ENCODE results near the gene FOXR1.
A peak's percentile ranks its signal among the peaks of the same experiment; 100 is the strongest.
"Not testable (repeated sequence)": the region's sequence is repeated elsewhere in the genome, so short reads cannot be mapped to it uniquely, and the experiment has no call there.

The FOXR1 gene

DNA sequence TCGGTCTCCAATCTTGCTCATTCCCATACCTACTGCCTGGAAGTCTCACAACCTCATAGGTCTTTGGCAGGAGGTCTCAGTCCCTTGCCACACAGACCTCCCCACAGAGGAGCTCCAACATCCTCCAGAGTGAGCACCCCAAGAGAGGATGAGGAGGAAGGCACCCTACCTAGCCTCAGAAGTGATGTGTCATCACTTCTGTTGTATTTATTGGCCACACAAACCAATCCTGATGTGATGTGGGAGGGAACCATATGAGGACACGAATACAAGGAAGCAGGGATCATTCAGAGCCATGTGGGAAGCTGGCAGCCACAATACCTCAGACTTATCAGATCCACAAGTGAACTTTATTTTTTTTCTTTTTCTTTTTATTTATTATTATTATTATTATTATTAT, 24.5 kb upstream of the FOXR1 start:
- DNase-seq (ENCODE audit: low read depth, low spot score), result no peak

DNA sequence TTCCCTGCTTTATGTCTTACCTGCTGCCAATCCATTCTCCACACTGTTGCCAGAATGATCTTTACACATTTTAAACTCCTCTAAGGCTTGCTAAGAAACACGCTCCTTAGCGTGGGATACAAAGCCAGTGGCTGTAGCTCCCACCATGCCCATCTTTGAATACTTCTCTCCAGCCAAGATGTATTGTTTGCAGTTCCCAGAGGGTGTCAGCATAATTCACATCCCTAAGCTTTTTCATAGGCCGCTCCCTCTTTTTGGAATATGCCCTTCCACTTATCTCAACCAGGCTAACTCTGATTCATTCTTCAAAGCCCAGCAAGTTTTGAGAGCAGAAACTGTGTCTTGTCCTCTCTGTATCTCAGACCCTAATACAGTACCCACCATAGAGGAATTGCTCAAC, 23.6 kb upstream of the FOXR1 start:
- DNase-seq (ENCODE audit: low read depth, low spot score), result no peak

DNA sequence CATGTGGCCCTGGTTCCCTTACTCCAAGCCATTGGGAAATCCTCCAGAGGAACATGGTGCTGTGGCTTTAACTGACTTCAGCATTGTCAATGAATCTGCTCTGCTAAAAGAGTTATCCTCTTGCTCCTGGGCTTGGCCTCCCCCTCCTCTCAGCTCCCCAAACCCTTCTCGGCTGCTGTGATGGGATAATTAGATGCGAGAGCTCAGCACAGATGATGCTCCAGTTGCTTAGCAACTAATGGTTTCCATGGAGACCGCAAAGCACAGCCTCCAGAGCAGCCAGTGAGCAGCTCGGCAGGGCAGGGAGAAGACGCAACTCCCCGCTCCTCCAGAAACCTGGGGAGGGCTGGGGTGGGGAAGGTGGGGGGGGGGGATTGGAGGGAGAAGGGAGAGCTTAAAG, 18.3 kb upstream of the FOXR1 start:
- DNase-seq (ENCODE audit: low read depth, low spot score), result no peak

DNA sequence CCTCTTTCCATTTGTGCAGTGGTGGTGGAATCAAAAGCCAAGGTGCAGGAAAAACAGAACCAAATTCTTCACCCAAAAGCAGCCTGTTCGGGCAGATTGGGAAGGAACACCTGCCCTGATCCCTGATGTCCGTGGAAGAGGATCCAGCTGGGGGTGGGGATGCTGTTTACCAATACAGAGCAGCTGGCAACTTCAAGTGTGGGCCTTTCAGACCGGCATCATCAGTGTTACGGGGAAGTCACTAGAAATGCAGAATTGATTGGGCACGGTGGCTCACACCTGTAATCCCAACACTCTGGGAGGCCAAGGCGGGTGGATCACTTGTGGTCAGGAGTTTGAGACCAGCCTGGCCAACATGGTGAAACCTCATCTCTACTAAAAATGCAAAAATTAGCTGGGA, 17.6 kb upstream of the FOXR1 start:
- DNase-seq (ENCODE audit: low read depth, low spot score), result not testable (repeated sequence)

DNA sequence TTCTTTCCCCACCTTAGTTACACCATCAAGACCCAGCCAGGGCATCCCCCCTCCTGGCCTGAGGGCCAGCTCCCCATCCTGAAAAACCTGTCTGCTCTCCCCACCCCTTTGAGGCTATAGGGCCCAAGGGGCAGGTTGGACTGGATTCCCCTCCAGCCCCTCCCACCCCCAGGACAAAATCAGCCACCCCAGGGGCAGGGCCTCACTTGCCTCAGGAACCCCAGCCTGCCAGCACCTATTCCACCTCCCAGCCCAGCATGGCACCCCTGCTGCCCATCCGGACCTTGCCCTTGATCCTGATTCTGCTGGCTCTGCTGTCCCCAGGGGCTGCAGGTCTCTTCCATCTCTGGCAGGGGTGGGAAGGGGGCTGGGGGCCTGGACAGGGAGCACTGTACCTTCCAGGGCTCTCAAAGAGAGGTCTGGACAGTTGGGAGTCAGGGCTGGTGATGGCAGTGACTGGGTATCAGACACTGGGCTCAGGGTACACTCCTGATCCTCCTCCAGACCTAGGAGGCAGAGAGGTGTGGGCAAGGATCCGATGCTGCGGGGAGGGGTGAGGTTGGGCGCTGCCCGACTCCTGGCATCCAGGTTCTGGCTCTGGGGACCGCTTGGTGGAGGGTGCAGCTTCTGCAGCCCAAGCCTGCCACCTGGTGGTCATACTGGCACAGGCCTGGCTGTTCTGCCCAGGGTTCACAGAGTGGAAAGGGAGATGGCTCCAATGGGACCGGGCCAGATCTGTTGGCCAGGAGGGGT, 15.3 kb upstream of the FOXR1 start, which contains the start of gene UPK2:
Gene UPK2 (plus strand): TSS at position 205 of the 753 bp plus-strand sequence. CDS start 53 bp downstream, at position 258.
- DNase-seq (ENCODE audit: low read depth, low spot score), result peak; percentile 30

DNA sequence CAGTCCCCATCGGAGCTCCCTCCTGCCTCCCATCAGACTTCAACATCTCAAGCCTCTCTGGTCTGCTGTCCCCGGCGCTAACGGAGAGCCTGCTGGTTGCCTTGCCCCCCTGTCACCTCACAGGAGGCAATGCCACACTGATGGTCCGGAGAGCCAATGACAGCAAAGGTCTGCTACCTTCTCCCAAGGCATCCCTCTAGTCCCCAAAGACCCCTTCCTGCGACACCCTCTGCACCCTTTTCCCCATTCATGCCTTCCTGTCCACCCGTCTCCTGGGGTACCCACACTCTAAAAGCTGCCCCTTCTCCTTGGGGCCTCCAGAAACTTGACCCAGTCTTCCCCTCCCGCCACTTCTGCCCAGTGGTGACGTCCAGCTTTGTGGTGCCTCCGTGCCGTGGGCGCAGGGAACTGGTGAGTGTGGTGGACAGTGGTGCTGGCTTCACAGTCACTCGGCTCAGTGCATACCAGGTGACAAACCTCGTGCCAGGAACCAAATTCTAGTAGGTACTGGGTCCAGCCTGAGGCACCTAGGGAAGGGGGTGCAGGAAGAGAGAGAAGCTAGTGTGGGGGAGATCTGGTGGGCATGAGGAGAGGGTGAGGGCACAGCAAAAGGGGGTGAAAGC, 14.6 kb upstream of the FOXR1 start:
- no peak for DNase-seq (ENCODE audit: low read depth, low spot score)

DNA sequence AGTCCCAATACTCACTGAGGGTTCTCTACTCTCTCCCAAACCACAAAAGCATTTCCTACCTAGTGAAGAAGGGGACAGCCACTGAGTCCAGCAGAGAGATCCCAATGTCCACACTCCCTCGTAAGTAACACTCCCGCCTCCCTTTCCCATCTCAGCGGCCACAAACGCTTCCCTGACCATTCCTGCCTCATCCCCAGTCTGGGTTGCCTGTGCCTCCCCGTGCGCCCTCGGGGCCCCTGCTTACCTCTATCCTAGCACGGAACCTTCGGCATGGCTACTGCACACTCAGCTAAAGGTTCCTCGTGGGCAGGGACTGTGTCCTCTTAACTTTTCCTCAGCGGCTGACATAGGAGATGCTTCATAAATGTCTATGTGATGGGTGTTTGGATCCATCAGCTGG, 14.0 kb upstream of the FOXR1 start:
- DNase-seq (ENCODE audit: low read depth, low spot score), result no peak

DNA sequence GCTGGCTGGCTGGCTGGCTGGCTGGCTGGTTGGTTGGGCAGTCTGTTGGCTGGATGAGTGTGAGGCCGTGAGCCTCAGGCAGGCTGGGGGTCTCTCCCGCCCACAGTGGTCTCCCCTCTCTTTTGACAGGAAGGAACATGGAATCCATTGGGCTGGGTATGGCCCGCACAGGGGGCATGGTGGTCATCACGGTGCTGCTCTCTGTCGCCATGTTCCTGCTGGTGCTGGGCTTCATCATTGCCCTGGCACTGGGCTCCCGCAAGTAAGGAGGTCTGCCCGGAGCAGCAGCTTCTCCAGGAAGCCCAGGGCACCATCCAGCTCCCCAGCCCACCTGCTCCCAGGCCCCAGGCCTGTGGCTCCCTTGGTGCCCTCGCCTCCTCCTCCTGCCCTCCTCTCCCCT, 13.6 kb upstream of the FOXR1 start:
- DNase-seq (ENCODE audit: low read depth, low spot score), result no peak

DNA sequence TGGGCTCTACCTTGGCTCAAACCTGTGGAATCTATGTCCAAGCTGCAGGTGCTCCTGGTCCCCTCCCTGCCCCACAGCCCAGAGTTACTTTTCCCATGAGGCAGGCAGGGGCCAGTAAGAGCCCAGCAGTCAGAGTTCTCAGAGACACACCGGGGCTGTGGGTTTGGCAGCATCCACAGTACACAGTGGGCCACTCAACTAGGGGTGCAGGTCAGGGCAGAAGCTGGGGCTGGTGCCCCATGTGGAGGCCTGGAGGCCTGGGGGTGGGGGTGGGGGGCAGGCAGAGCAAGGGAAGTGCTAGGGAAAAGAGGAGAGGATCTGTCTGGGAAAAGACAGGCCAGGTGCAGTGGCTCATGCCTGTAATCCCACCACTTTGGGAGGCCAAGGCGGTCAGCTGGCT, 13.0 kb upstream of the FOXR1 start:
- DNase-seq (ENCODE audit: low read depth, low spot score), result no peak

DNA sequence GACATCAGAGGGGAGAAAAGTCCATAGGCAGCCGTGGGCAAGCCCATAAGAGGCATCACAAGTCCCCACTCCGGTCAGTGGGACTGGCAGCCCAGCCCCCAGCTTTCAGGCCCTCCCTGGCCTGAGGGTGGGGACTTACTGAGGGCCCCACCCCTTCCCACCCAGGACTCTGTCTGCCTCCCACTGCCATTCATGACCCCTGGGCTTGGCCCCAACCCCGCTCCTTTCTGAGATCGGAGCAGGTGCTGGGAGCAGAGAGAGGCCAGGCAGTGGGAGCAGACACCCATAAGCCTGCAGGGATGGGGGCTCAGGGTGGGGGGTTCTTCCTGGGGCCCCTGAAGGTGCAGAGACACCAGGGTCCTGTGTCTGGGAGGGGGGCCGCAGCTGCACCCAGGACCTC, 10.4 kb upstream of the FOXR1 start:
- DNase-seq (ENCODE audit: low read depth, low spot score), result no peak

DNA sequence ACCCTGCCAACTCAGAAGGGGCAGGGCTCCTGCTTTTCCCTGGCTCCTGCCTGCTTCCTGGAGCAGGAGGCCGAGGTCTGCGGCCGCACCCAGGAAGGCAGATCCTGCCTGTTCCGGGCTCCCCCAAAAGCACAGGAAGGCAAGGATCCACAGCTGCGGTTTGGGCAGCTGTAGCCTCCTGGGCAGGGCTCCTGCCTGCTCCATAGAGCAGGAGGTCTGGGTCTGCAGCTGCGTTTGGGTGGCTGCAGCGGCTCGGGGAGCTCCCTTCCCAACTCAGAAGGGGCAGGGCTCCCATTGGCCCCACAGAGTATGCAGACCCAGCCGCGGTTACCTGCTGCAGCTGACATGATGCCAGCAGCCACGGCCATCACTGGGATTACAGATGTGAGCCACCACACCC, 10.0 kb upstream of the FOXR1 start:
- DNase-seq (ENCODE audit: low read depth, low spot score), result no peak

DNA sequence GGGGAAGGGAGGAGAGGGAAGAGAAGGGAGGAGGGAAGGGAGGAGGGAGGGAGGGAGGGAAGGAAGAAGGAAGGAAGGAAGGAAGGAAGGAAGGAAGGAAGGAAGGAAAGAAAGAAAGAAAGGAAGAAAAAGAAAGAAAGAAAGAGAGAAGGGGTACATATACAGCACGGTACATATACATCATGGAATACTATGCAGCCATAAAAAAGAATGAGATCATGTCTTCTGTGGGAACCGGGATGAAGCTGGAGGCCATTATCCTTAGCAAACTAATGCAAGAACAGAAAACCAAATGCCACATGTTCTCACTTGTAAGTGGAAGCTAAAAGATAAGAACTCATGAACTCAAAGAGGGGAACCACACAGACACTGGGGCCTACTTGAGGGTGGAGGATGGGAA, 2.1 kb upstream of the FOXR1 start:
- DNase-seq (ENCODE audit: low read depth, low spot score), result not testable (repeated sequence)

DNA sequence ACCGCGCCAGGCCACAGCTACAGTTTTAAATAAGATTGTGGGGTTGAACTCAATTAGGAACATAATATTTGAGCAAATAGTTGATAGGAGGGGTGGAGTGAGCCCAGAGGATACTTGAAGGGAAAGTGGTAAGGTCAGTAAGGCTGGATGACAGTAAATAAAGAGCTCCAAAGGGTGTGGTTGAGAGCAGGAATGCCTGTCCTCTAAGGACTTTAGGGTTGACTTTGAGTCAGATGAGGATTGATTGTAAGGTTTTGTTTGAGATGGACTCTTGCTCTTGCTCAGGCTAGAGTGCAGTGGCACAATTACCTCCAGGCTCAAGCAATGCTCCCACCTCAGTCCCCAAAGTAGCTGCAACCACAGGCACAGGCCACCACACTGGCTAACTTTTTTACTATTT, 2.4 kb downstream of the FOXR1 start:
- DNase-seq (ENCODE audit: low read depth, low spot score), result no peak

DNA sequence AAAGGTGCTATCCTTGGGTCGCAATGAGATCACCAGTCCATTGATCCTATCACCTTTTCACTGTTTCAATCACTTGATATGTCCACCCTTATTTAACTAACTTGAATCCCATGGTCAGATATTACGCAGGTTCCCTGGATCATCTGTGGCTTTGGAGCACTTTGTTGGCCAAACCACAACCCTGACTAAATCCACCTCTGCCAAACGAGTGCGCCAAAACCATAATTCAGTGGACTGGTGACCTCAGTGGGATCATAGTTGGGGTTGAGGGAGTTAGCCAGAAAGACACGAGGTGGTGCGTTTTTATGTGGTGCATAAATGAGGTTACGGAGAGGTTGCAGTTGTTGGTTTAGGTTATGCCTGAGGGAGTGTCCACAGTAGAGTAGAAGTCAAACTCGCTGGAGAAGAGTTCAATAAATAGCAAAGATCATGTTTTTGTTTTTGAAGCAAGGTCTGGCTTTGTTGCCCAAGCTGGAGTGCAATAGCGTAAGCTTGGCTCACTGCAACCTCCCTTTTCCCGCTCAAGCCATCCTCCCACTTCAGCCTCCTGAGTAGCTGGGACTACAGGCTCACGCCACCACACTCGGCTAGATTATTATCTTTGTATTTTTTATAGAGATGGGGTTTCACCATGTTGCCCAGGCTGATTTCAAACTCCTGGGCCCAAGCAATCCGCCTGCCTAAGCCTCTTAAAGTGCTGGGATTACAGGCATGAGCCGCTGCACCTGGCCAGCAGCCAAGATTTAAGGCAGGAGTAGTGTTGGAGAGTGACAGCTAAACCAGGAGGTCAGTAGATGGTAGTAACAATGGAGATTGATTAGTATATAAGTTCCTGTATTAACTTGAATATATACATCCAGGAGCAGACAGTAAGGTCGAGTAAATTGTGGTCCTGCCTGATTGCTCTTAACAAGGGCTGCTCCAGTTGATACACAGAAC, 4.5 kb downstream of the FOXR1 start:
- no peak for DNase-seq (ENCODE audit: low read depth, low spot score)

DNA sequence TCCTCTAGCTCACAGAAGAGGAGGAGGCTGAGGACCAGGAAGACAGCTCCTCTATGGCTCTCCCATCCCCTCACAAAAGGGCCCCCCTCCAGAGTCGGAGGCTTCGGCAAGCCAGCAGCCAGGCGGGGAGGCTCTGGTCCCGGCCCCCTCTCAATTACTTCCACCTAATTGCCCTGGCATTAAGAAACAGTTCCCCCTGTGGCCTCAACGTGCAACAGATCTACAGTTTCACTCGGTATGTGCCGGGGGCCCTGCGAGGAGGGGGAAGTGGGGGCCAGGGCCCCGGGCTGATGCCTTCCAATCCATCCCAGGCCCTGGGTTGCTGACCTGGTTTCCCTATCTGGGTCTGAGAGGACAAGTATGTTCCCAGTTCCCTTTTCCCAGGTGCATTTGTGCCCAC, 7.9 kb downstream of the FOXR1 start:
- no peak for DNase-seq (ENCODE audit: low read depth, low spot score)

DNA sequence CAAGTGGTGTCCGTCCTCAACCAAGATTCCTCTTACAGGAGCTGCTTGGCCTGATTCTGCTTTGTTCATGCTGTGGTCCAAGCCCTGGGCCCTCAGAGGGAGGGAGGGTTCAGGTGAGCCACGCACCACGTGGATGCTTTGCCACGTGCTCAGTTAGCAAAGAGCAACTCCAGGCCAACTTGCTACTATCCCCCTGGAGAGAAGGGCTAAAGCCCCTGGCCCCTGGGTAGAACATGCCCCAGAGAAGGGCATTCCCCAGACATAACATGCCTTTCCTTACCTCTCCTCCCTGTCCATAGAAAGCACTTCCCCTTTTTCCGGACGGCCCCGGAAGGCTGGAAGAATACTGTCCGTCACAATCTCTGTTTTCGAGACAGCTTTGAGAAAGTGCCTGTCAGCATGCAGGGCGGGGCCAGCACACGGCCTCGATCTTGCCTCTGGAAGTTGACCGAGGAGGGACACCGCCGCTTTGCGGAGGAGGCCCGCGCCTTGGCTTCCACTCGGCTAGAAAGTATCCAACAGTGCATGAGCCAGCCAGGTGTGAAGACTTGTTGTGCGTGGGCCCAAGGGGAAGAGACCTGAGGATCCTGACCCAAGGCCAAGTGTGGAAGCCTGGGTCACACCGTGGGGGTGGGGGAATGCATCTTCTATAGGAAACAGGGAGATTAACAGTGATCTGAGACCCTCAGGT, 8.8 kb downstream of the FOXR1 start:
- DNase-seq (ENCODE audit: low read depth, low spot score), result no peak

DNA sequence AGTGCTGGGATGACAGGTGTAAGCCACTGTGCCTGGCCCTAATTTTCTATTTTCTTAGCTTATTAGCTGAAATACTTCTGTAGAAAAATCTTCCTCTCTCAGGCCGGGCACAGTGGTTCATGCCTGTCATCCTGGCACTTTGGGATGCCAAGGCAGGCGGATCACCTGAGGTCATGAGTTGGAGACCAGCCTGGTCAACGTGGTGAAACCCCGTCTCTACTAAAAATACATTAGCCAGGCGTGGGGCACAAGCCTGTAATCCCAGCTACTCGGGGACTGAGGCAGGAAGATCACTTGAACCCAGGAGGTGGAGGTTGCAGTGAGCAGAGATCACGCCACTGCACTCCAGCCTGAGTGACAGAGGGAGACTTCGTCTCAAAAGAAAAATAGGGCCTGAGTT, 12.8 kb downstream of the FOXR1 start:
- not testable (repeated sequence) for DNase-seq (ENCODE audit: low read depth, low spot score)

DNA sequence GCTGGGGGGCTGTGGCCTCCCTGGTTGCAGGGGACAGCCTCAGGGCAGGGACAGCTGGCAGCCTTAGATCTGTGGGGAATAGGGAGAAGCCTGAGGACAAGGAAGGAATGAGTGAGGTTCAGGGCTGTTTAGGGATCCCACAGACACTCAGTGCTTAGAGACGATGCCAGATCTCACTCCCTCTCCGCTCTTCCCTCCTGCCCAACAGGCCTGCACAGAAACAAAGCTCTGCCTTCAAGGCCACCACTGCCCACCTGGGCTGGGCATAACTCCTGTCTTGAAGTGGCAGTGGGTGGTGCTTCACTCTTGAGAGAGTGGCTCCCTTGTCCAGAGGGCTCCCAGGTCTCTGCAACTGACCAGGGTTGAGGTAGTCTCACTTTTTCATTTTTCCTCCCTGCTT, 13.3 kb downstream of the FOXR1 start:
- no peak for DNase-seq (ENCODE audit: low read depth, low spot score)

DNA sequence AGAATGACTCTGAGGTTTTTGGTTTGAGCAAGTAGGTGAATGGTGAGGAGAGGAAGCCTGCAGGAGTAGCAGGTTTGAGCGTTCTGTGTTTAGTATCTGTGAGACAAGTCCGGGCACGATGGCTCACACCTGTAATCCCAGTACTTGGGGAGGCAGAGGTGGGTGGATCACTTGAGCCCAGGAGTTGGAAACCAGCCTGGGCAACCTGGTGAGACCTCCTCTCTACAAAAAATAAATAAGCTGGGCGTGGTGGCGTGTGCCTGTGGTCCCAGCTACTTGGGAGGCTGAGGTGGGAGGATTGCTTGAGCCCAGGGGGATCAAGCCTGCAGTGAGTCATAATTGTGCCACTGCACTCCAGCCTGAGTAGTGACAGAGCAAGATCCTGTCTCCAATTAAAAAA, 16.7 kb downstream of the FOXR1 start:
- DNase-seq (ENCODE audit: low read depth, low spot score), result no peak

DNA sequence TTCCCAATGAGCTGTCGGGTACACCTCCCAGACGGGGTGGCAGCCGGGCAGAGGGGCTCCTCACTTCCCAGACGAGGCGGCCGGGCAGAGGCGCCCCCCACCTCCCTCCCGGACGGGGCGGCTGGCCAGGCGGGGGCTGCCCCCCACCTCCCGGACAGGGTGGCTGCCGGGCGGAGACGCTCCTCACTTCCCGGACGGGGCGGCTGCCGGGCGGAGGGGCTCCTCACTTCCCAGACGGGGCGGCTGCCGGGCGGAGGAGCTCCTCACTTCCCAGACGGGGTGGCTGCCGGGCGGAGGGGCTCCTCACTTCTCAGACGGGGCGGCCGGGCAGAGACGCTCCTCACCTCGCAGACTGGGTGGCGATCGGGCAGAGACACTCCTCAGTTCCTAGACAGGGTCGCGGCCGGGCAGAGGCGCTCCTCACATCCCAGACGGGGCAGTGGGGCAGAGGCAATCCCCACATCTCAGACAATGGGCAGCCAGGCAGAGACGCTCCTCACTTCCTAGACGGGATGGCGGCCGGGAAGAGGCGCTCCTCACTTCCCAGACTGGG, 20.0 kb downstream of the FOXR1 start:
- DNase-seq (ENCODE audit: low read depth, low spot score), result not testable (repeated sequence)

DNA sequence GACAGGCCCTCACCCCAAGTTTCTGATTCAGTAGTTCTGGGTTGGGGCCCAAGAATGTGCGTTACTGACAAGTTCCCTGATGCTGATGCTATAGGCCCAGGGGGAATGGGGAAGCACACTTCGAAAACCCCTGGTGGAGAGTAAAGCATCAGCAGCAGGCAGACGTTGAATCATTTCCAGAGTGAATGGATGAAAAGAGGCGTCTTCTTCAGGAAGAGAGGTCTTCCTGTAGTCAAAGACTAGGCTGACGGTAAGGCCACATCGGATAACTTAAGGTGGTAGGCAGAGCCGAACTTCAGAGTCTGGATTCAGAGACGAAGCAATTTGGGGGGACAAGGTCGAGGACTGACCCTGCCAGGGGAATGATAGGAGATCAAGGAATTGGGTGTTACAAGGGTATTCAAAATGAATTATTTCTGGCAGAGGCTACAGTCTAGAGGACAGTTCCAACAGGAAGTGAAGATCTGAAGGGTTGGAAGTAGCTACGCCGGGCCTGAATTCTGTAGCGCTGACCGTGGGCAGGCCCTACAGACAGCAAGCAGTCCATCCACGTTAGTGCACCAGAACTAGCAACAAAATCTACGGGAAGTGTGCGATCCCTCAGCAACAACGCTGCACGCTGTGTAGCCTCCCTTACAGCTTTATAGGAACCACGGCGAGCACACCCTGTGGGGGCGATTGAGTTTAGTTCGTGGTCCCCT, 25.5 kb downstream of the FOXR1 start:
- DNase-seq (ENCODE audit: low read depth, low spot score), result no peak
